Natural killer cell treated with Interleukin-12 subunit alpha and Interleukin-12 subunit beta and Interleukin-15 and Interleukin-18, amount 100 ng/mL, for 72 hours (primary cell): ENCODE data around the gene TNFRSF11A. TPM values are rescaled to one million over a fixed set of nuclear protein-coding genes. Genes with fewer than 3 reads are reported as not detected.

Source experiments
- ATAC-seq, 2 donors: fragments of 150-1000 bp; cut with Tn5 transposase in 1 of 2; sonication (Bioruptor Pico), chemical (Tn5 transposase) in 1 of 2; 2 replicates each; pipeline ENCODE4 v1.10.0; 2021
- DNase-seq: peaks from one replicate; pipeline ENCODE4 v3.0.0; 2022; ENCODE audit warnings: low spot score
- H3K27ac Mint-ChIP-seq, 2 donors: 1 replicate in 1 of 2; 2 replicates in 1 of 2; pipeline ENCODE4 v1.8.0; 2022; ENCODE audit warnings: mixed read lengths in 2 of 2, mild to moderate bottlenecking in 1 of 2, moderate library complexity in 1 of 2
- H3K27me3 Mint-ChIP-seq, 2 donors: 1 replicate in 1 of 2; 2 replicates in 1 of 2; pipeline ENCODE4 v1.8.0; 2022; ENCODE audit warnings: mixed read lengths in 2 of 2
- H3K36me3 Mint-ChIP-seq: one replicate; pipeline ENCODE4 v1.8.0; 2022; ENCODE audit warnings: mixed read lengths
- H3K4me1 Mint-ChIP-seq, 2 donors: 1 replicate in 1 of 2; 2 replicates in 1 of 2; pipeline ENCODE4 v1.8.0; 2022; ENCODE audit warnings: low read depth in 2 of 2, mixed read lengths in 2 of 2, mild to moderate bottlenecking in 1 of 2
- H3K4me3 Mint-ChIP-seq: one replicate; pipeline ENCODE4 v1.8.0; 2022; ENCODE audit warnings: mixed read lengths
- H3K9me3 Mint-ChIP-seq: 2 replicates; pipeline ENCODE4 v1.8.0; 2022; ENCODE audit warnings: mixed read lengths
- total RNA-seq, 2 donors: library from RNA; stranded (reverse); gene quantifications; one replicate each; pipeline ENCODE4 v1.2.3, GENCODE V29; 2022

The TNFRSF11A gene
- total RNA-seq, 2 donors from 2014 or later = 5.9 to 15.0 TPM

DNA sequence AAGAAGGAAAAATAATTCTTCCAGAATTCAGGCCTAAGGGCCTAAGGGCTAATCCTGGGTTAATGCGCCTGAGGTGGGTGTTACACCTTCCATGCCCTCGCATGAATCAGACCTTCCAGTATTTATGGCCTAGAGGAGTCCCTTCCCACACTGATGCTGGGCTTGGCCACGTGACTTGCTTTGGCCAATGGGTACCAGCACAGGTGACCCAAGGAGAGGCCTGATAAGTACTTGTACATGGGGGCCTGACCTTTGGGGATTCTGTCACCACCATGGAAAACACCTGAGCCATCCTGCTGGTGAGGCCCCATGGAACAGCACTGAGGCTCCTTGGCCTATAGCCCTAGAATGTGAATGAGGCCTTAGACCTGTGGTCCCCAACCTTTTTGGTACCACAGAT, 79.8 kb downstream of the TNFRSF11A start:
- ATAC-seq (no peak), DNase-seq (no peak)
- peaks cover 0 to 2% of the 10 kb centered on the region in 2 donors for H3K27me3 Mint-ChIP-seq
- H3K4me3 Mint-ChIP-seq = no peak overlapping the region
- no peak overlapping the region for H3K27ac Mint-ChIP-seq
- H3K36me3 Mint-ChIP-seq = no peaks in the 10 kb centered on the region
- H3K9me3 Mint-ChIP-seq = no peaks in the 10 kb centered on the region
- H3K4me1 Mint-ChIP-seq = peaks cover 3 to 10% of the 10 kb centered on the region in 2 donors

GRCh38 chr18:62407660-62408059, 82.5 kb downstream of the TNFRSF11A start:
- H3K4me3 Mint-ChIP-seq = no peak overlapping the region
- H3K36me3 Mint-ChIP-seq = no peaks in the 10 kb centered on the region
- peaks cover 0 to 7% of the 10 kb centered on the region in 2 donors for H3K4me1 Mint-ChIP-seq
- peaks cover under 1 to 3% of the 10 kb centered on the region in 2 donors for H3K27me3 Mint-ChIP-seq
- ATAC-seq (peak; percentile 38 to 67), DNase-seq (peak; percentile 54)
- H3K9me3 Mint-ChIP-seq = no peaks in the 10 kb centered on the region
- H3K27ac Mint-ChIP-seq = peak overlapping the region in 1 of 2 donors; percentile 37

- DNase-seq (no peak), ATAC-seq (no peak)
- Mint-ChIP-seq H3K27ac (no peak overlapping the region), H3K36me3 (no peaks in the 10 kb centered on the region), H3K9me3 (no peaks in the 10 kb centered on the region), H3K27me3 (peaks cover 10 to 12% of the 10 kb centered on the region in 2 donors), H3K4me3 (no peak overlapping the region), H3K4me1 (peaks cover 0 to 7% of the 10 kb centered on the region in 2 donors)
Measured at GRCh38 chr18:62409821-62410220, 84.7 kb downstream of the TNFRSF11A start.

DNA sequence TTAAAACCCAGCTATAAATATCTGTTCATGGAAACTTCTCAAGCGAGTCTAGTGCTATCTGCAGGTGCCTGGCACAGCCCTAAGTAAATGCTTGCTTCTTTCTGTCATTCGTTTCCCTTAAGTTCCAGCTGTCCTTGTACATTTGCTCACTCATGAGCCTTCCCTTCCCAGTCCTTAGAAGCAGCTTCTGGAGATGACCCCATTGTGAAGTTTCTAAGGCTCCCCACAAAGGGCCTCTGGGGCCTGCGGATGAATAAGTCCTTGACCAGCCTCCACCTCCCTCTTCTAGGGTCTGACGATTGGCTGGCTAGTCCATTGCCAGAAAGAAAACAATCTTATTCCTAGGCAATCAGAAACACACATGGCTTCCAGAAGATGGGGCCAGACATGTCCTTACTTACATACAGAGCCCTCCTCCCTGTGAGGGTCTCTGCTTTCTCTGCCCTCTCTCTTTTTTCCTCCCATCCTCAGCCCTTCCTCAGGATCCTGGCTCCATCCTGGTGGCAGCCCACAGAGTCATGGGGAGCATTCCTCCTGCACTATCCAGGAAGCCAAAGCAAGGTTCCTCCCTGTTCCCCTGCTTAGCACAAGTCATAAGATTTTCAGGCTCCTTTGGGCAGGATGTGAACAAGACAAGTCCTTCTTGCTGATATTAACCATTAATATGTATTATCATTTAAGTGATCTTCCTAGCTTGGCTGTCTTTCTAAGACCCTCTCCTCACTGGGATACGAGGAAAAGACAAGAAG, 87.3 kb downstream of the TNFRSF11A start:
- no peaks in the 10 kb centered on the region for H3K9me3 Mint-ChIP-seq
- H3K4me1 Mint-ChIP-seq = peaks cover 0 to 4% of the 10 kb centered on the region in 2 donors
- no peak for DNase-seq
- H3K27ac Mint-ChIP-seq = no peak overlapping the region
- no peaks in the 10 kb centered on the region for H3K36me3 Mint-ChIP-seq
- no peak overlapping the region for H3K4me3 Mint-ChIP-seq
- ATAC-seq = no peak
- peaks cover 10 to 17% of the 10 kb centered on the region in 2 donors for H3K27me3 Mint-ChIP-seq

DNA sequence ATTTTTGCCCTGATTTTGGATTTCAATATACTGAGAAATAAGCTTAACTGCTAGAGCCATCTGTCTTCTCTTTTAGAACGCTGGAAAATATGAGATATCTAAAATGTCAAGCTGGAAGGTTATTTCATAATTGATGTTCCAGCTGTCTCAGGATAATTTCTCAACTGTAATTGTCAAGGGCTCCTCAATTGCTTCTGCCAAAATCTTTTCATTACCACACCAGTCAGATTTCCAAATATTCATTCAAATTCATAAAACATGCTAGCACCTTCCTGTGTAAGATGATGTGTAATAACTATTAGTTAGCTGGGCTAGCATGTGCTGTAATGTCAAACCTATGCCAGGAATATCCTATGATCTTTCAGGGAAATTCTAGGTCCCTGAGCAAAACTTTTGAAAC, 88.1 kb downstream of the TNFRSF11A start:
- no peaks in the 10 kb centered on the region for H3K36me3 Mint-ChIP-seq
- H3K4me1 Mint-ChIP-seq = peaks cover 2 to 3% of the 10 kb centered on the region in 2 donors
- no peak overlapping the region for H3K27ac Mint-ChIP-seq
- H3K9me3 Mint-ChIP-seq = no peaks in the 10 kb centered on the region
- DNase-seq = no peak
- peaks cover 10 to 17% of the 10 kb centered on the region in 2 donors for H3K27me3 Mint-ChIP-seq
- no peak for ATAC-seq
- no peak overlapping the region for H3K4me3 Mint-ChIP-seq

DNA sequence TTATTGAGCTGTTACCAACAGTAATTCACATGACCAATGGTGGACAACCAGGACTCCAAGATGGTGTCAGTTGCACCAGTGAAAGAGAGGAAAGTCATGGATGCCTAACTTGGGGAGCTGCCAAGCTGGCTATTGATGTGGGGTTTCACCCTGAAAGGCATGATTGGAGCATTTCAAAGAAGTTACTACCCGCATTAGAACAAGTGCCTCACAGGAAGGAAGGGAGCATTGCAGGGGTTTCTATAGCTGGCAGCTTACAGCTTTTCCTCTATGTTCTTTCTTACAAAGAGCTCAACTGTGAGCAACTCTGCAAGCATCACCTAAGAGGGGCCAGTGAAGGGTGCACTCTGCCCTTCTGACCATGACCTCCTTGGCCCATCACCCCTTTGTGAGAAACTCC, 93.1 kb downstream of the TNFRSF11A start:
- ATAC-seq (no peak), DNase-seq (peak; percentile 15)
- Mint-ChIP-seq H3K4me1 (peaks cover 46 to 48% of the 10 kb centered on the region in 2 donors), H3K4me3 (peak overlapping the region; percentile 68), H3K36me3 (peaks cover 18% of the 10 kb centered on the region), H3K27ac (peak overlapping the region; percentile 60 to 95), H3K27me3 (peaks cover 4 to 10% of the 10 kb centered on the region in 2 donors), H3K9me3 (peaks cover 4% of the 10 kb centered on the region)

- Mint-ChIP-seq H3K4me3 (peak overlapping the region; percentile 72), H3K36me3 (peaks cover 18% of the 10 kb centered on the region), H3K27ac (peak overlapping the region; percentile 95 to 97), H3K27me3 (peaks cover 0 to 5% of the 10 kb centered on the region in 2 donors), H3K4me1 (peaks cover 49 to 50% of the 10 kb centered on the region in 2 donors), H3K9me3 (peaks cover 4% of the 10 kb centered on the region)
- ATAC-seq (no peak), DNase-seq (no peak)
Measured at GRCh38 chr18:62420151-62420512, 95.0 kb downstream of the TNFRSF11A start.

DNA sequence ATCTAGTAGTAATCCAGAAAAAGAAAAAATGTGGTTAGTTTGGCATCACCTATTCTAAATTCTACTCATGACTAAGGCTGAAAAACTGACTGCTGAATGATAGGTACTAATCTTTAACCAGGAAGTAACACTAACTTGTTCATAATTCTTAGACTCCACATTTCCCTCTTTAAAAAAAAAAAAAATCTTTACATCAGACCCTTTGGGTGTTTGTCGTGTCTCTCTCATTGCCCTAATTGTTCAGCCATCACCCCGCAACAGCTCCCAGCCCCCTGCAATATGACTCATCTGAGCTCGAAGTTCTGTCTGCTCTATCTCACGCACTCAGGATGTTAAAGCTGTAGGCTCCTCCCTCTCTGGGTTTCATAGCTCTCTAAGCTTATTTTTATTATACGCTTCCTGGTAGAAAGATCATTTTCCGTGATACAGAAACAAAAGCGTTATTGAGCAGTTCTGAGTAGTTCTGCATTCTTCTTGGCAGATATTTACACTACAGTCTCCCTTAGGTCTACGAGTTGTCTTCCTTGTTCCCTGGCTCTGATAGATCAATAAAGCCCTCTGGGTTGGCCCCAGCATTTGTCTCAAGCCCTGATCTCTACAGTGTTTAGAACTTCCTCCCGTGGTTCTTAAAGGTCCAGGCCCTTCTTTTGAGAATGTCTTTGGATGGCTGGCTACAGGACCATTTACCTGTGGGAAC, 95.6 kb downstream of the TNFRSF11A start:
- ATAC-seq = peak; percentile 99
- Mint-ChIP-seq H3K27ac (peak overlapping the region; percentile 95 to 97), H3K4me1 (peaks cover 53 to 54% of the 10 kb centered on the region in 2 donors), H3K36me3 (peaks cover 18% of the 10 kb centered on the region), H3K27me3 (peaks cover 0 to 5% of the 10 kb centered on the region in 2 donors), H3K4me3 (peak overlapping the region; percentile 72), H3K9me3 (peaks cover 4% of the 10 kb centered on the region)
- DNase-seq = peak; percentile 86

- DNase-seq (peak; percentile 81), ATAC-seq (peak; percentile 60 to 75)
- H3K27ac Mint-ChIP-seq = peak overlapping the region; percentile 74 to 86
- H3K36me3 Mint-ChIP-seq = peaks cover 9% of the 10 kb centered on the region
- H3K27me3 Mint-ChIP-seq = peaks cover 0 to 12% of the 10 kb centered on the region in 2 donors
- H3K4me1 Mint-ChIP-seq = peaks cover 33 to 35% of the 10 kb centered on the region in 2 donors
- H3K4me3 Mint-ChIP-seq = peak overlapping the region; percentile 63
- peaks cover 4% of the 10 kb centered on the region for H3K9me3 Mint-ChIP-seq
Measured at GRCh38 chr18:62425465-62426190, 100.5 kb downstream of the TNFRSF11A start.

DNA sequence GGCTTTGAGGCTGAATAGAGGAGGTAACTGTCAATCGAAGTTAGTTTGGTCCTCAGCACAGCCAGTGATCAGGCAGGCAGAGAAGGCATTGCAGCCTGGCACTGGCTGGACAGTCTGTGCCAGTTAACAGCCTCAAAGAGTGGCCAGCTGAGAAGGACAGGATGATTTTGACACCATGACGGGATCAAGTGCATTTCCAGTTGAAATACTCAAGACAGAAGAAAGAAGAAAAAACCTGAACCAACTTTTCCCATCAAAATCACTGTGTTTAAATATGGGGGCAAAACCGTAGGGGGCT, 101.0 kb downstream of the TNFRSF11A start:
- H3K36me3 Mint-ChIP-seq = peaks cover 9% of the 10 kb centered on the region
- H3K27me3 Mint-ChIP-seq = peaks cover 3 to 12% of the 10 kb centered on the region in 2 donors
- H3K9me3 Mint-ChIP-seq = peaks cover 4% of the 10 kb centered on the region
- DNase-seq = no peak
- peaks cover 28 to 30% of the 10 kb centered on the region in 2 donors for H3K4me1 Mint-ChIP-seq
- peak overlapping the region; percentile 63 for H3K4me3 Mint-ChIP-seq
- ATAC-seq = no peak
- H3K27ac Mint-ChIP-seq = peak overlapping the region; percentile 74 to 86

- H3K27me3 Mint-ChIP-seq = peaks cover 13% of the 10 kb centered on the region in 2 donors
- no peaks in the 10 kb centered on the region for H3K4me1 Mint-ChIP-seq
- H3K9me3 Mint-ChIP-seq = no peaks in the 10 kb centered on the region
- H3K4me3 Mint-ChIP-seq = no peak overlapping the region
- H3K27ac Mint-ChIP-seq = no peak overlapping the region
- DNase-seq (no peak), ATAC-seq (no peak)
- peaks cover 9% of the 10 kb centered on the region for H3K36me3 Mint-ChIP-seq
Measured at GRCh38 chr18:62432176-62432575, 107.1 kb downstream of the TNFRSF11A start.

DNA sequence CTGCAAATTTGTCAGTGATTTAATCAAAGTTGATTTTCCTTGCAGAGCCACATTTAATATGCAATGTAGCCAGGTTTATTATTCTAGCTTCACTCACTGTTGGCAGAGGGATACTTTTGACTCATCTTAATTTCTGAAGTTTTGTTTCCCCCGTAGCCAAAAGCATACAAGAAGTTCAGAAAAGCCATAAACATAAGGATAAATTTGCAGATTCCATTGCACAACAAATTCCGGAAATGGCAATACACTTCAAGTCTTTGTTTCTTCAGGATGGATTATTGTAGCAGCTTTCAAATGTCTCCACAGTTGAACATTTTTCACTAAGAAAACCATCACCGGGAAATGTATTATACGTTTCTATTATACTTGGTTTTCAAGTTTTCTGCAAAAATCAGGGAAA, 109.7 kb downstream of the TNFRSF11A start:
- ATAC-seq (no peak), DNase-seq (no peak)
- Mint-ChIP-seq H3K4me3 (no peak overlapping the region), H3K36me3 (peaks cover under 1% of the 10 kb centered on the region), H3K27ac (no peak overlapping the region), H3K9me3 (no peaks in the 10 kb centered on the region), H3K27me3 (peaks cover 14 to 19% of the 10 kb centered on the region in 2 donors), H3K4me1 (peaks cover 0 to 3% of the 10 kb centered on the region in 2 donors)

DNA sequence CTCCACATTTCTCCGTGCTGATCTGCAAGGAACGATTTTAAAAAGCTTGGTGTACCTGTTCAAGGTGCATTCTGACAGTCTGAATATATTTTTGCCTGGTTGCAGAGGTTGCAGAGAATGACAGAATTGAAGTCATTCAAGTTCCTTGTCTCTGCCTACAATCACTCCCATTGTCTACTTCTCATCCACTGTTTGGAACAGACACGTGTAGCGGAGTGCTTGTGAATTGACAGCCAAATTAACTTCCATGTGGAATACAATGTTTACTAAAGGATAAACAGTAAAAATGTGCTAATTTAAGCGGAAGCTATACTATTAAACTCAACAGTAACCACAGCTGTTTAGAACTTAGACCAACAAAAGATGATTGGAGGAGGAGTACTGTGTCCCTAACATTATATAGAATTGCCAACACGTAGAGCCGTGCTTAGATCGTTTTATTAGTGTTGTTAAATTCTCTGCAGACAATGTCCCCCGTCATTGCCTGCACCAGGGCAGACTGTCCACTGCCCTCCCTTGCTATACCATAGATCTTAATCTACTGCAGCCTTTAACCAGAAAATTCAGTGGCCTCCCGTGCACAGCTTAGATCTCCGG, 110.4 kb downstream of the TNFRSF11A start:
- H3K4me3 Mint-ChIP-seq = no peak overlapping the region
- DNase-seq = no peak
- no peaks in the 10 kb centered on the region for H3K9me3 Mint-ChIP-seq
- H3K27ac Mint-ChIP-seq = no peak overlapping the region
- no peaks in the 10 kb centered on the region for H3K36me3 Mint-ChIP-seq
- peaks cover 14 to 19% of the 10 kb centered on the region in 2 donors for H3K27me3 Mint-ChIP-seq
- H3K4me1 Mint-ChIP-seq = peaks cover 0 to 3% of the 10 kb centered on the region in 2 donors
- ATAC-seq = no peak
